GM21723 (cell line): ENCODE results near the gene ANXA8.

Source experiments
- ATAC-seq: cut with Tn5 transposase; IDR thresholded peaks from one replicate; pipeline ENCODE4 v1.9.1; 2021; ENCODE audit warnings: mild to moderate bottlenecking, moderate library complexity; ENCODE audit not compliant: unreplicated experiment

Gene ANXA8

GRCh38 chr10:47449102-47449978, 34.6 kb downstream of the ANXA8 start:
- no peak for ATAC-seq

- no peak for ATAC-seq
Measured at GRCh38 chr10:47447705-47448104, 36.2 kb downstream of the ANXA8 start.

- ATAC-seq = no peak
Measured at GRCh38 chr10:47447209-47447608, 36.7 kb downstream of the ANXA8 start.

- no peak for ATAC-seq
Measured at GRCh38 chr10:47445720-47446119, 38.2 kb downstream of the ANXA8 start.

- no peak for ATAC-seq
Measured at GRCh38 chr10:47444047-47444446, 39.9 kb downstream of the ANXA8 start.

GRCh38 chr10:47443145-47443544, 40.8 kb downstream of the ANXA8 start:
- no peak for ATAC-seq

- ATAC-seq = no peak
Measured at GRCh38 chr10:47442351-47442750, 41.6 kb downstream of the ANXA8 start.

- no peak for ATAC-seq
Measured at GRCh38 chr10:47441938-47442337, 42.0 kb downstream of the ANXA8 start.

GRCh38 chr10:47440207-47440606, 43.7 kb downstream of the ANXA8 start:
- ATAC-seq = no peak

- ATAC-seq = no peak
Measured at GRCh38 chr10:47438857-47439474, 44.9 kb downstream of the ANXA8 start.

- ATAC-seq = no peak
Measured at GRCh38 chr10:47435081-47435480, 48.8 kb downstream of the ANXA8 start.

GRCh38 chr10:47425813-47426419, 58.0 kb downstream of the ANXA8 start:
- no peak for ATAC-seq

- ATAC-seq = no peak
Measured at GRCh38 chr10:47424231-47424630, 59.7 kb downstream of the ANXA8 start.

- no peak for ATAC-seq
Measured at GRCh38 chr10:47423476-47423875, 60.4 kb downstream of the ANXA8 start.

GRCh38 chr10:47421057-47421952, 62.6 kb downstream of the ANXA8 start:
- ATAC-seq = no peak

GRCh38 chr10:47420305-47421056, 63.4 kb downstream of the ANXA8 start:
- no peak for ATAC-seq

GRCh38 chr10:47419421-47419820, 64.5 kb downstream of the ANXA8 start:
- ATAC-seq = no peak

GRCh38 chr10:47418966-47419365, 64.9 kb downstream of the ANXA8 start:
- ATAC-seq = no peak

GRCh38 chr10:47418321-47418720, 65.6 kb downstream of the ANXA8 start:
- ATAC-seq = no peak
